Tibial artery (tissue), 4 donors: ENCODE data around the gene FAM177B.

ENCODE experiments used
- DNase-seq, 2 donors: peaks; one replicate each; pipeline ENCODE4 v3.0.0-alpha.2; 2019
- H3K27ac ChIP-seq, 2 donors: fragments of 200-600 bp; sonication (generic) in 1 of 2; 1 replicate in 1 of 2; 2 replicates in 1 of 2; pipeline ENCODE4 v1.5.1; 2018 to 2019; ENCODE audit warnings: mild to moderate bottlenecking in 1 of 2
- H3K27me3 ChIP-seq, 2 donors: fragments of 200-600 bp; sonication (generic) in 1 of 2; one replicate each; pipeline versions ENCODE4 v1.5.1 to v1.6.0; 2016 to 2019
- H3K36me3 ChIP-seq, 3 donors: fragments of 200-600 bp; sonication (generic) in 2 of 3; one replicate each; pipeline ENCODE4 v1.5.1; 2016 to 2019; ENCODE audit warnings: mild to moderate bottlenecking in 2 of 3
- H3K4me1 ChIP-seq, 4 donors: fragments of 200-600 bp; sonication (generic) in 2 of 4; 1 replicate in 3 of 4; 2 replicates in 1 of 4; pipeline ENCODE4 v1.5.1; 2016 to 2019
- H3K4me3 ChIP-seq, 2 donors: fragments of 200-600 bp; sonication (generic) in 1 of 2; 1 replicate in 1 of 2; 2 replicates in 1 of 2; pipeline ENCODE4 v1.5.1; 2018 to 2019; ENCODE audit warnings: mild to moderate bottlenecking in 2 of 2
- H3K9me3 ChIP-seq, 3 donors: fragments of 200-600 bp; sonication (generic) in 1 of 3; one replicate each; pipeline ENCODE4 v1.5.1; 2016 to 2019
- CTCF ChIP-seq, 2 experiments: fragments of 200-600 bp in 1 of 2; fragments of 450-650 bp in 1 of 2; IDR thresholded peaks; one replicate each; pipeline ENCODE4 v1.5.1; 2017 to 2019; ENCODE audit warnings: antibody characterized with exemption in 2 of 2, mild to moderate bottlenecking in 1 of 2, moderate library complexity in 1 of 2
- intact Hi-C: fragments of 100-400 bp; cut with DNase I; formaldehyde crosslinking; loops from one replicate; pipeline ENCODE4 v1.15.0; 2023; ENCODE audit warnings: low total_unique reads

Gene FAM177B

GRCh38 chr1:222711319-222712252, 25.4 kb upstream of the FAM177B start:
- peak overlapping the region; percentile 95 for H3K27ac ChIP-seq
- TF ChIP-seq CTCF (IDR thresholded peaks at IDR 0.05), result no peak
- peaks cover 0 to 35% (median 19%) of the 10 kb centered on the region in 4 donors for H3K4me1 ChIP-seq
- H3K9me3 ChIP-seq, result no peaks in the 10 kb centered on the region
- DNase-seq, result peak; percentile 65 to 76
- peak overlapping the region; percentile 67 to 74 for H3K4me3 ChIP-seq
- intact Hi-C loops, result loop anchor here (10.0 kb wide), 1 partner anchor 67 kb away; no protein-coding TSS in a partner anchor
- no peaks in the 10 kb centered on the region for H3K27me3 ChIP-seq
- H3K36me3 ChIP-seq, result peaks cover 11 to 16% (median 13%) of the 10 kb centered on the region in 3 donors

- Histone ChIP-seq H3K9me3 (no peaks in the 10 kb centered on the region), H3K27me3 (no peaks in the 10 kb centered on the region), H3K4me3 (peak within 1 kb of the TSS; percentile 67 to 74), H3K4me1 (peaks cover 0 to 35% (median 19%) of the 10 kb centered on the region in 4 donors), H3K27ac (peak within 1 kb of the TSS; percentile 95), H3K36me3 (peaks cover 13 to 25% (median 20%) of the 10 kb centered on the region in 3 donors)
- intact Hi-C loops, result loop anchor here (10.0 kb wide), 1 partner anchor 68 kb away; no protein-coding TSS in a partner anchor
- peak; percentile 91 to 97 for DNase-seq
- TF ChIP-seq CTCF (IDR thresholded peaks at IDR 0.05), result no peak
These were observed 24.5 kb upstream of the FAM177B start, which contains the start of the genes AIDA and BROX for GRCh38 chr1:222712253-222713090. AIDA (minus strand) TSS chr1:222712491; CDS start chr1:222712317, 174 bp downstream. BROX (plus strand) TSS chr1:222712564; CDS start chr1:222715700, 3,136 bp downstream.

DNA sequence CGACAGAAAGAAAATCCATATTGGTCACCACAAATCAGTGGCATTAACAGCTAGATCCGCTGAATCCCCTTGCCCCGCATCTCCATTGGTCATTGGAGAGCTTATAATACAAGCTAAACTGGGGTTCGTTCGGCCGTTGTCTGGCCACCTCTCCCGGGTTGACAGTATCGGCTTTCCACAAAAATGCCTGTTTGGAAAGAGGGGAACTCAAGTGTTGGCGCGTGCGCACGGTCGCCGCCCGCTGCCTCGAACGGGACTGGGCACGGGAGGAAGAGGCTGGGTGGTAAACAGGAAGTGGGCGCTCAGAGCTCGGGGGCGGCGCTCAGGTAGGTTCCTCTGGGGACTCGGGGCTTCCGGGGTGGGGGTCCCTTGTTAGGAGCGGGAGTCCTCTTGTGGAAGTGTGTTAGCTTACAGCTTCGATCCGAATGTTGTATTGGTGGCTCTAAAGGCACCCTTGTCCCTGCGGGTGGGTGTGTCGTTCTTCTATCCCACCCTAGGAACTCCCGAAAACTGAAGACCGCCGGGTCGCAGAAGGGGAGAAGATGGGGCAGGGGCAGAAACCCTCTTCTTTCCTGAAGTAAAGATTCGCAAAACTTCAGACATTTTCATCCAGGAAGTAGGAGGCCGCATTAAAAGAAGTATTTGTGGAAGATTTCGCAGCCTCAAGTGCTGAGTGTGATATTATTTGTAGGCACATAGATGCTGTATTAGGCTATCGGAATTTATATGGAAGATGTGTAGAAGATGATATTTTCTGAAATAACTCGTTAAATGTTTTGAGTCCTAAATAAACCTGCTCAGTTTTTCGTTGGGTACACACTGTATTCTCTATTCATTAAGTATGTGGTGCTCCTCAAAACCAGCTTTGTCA, 23.7 kb upstream of the FAM177B start:
- no peak for TF ChIP-seq CTCF (IDR thresholded peaks at IDR 0.05)
- intact Hi-C loops, result loop anchor here (10.0 kb wide), 1 partner anchor 69 kb away; no protein-coding TSS in a partner anchor
- Histone ChIP-seq H3K27ac (peak overlapping the region; percentile 95), H3K4me1 (peaks cover 0 to 35% (median 19%) of the 10 kb centered on the region in 4 donors), H3K36me3 (peaks cover 14 to 29% (median 20%) of the 10 kb centered on the region in 3 donors), H3K27me3 (no peaks in the 10 kb centered on the region), H3K4me3 (peak overlapping the region; percentile 67 to 74), H3K9me3 (no peaks in the 10 kb centered on the region)
- peak; percentile 96 to 98 for DNase-seq

DNA sequence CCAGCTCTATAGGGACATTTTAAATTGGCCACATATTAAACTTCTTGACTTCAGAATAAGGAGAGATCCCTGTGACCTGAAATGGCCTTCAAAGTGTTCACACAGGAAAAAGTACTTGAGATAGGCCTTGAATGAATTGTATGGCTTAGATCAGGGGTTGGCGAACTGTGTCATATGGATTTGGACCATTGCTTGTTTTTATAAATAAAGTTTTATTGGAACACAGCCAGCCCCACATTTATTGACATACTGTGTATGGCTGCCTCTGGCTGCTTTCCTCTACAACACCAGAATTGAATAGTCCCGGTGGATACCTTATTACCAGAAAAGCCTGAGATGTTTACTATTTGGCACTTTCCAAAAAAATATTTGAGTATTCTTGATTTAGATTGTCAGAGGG, 20.6 kb upstream of the FAM177B start:
- Histone ChIP-seq H3K4me1 (peaks cover 0 to 15% (median 3%) of the 10 kb centered on the region in 4 donors), H3K9me3 (no peaks in the 10 kb centered on the region), H3K27me3 (no peaks in the 10 kb centered on the region), H3K36me3 (peaks cover 41 to 58% (median 48%) of the 10 kb centered on the region in 3 donors), H3K27ac (no peak overlapping the region), H3K4me3 (no peak overlapping the region)
- TF ChIP-seq CTCF (IDR thresholded peaks at IDR 0.05), result no peak
- no peak for DNase-seq
- intact Hi-C loops, result loop anchor here (10.0 kb wide), 1 partner anchor 72 kb away; no protein-coding TSS in a partner anchor
